HG02970 (cell line): Measurements from ENCODE around the gene ZFC3H1.
"Not testable (repeated sequence)": the region's sequence is repeated elsewhere in the genome, so short reads cannot be mapped to it uniquely, and the experiment has no call there.

Experiments used
- ATAC-seq: cut with Tn5 transposase; IDR thresholded peaks from one replicate; pipeline ENCODE4 v1.9.1; 2021; ENCODE audit warnings: mild to moderate bottlenecking, moderate library complexity, moderate number of reproducible peaks; ENCODE audit not compliant: unreplicated experiment, low FRiP score

Gene ZFC3H1

GRCh38 chr12:71663561-71664410, at the start of gene ZFC3H1, which contains the start of gene THAP2:
TSS of gene ZFC3H1 (minus strand) at chr12:71663848. CDS start at chr12:71663610, 238 bp downstream.
TSS of gene THAP2 (plus strand) at chr12:71664301. CDS start at chr12:71664510, 209 bp downstream.
- peak; percentile 90 for ATAC-seq

GRCh38 chr12:71710276-71711125, 46.9 kb upstream of the ZFC3H1 start:
- ATAC-seq = no peak

GRCh38 chr12:71708658-71709057, 45.0 kb upstream of the ZFC3H1 start:
- ATAC-seq = no peak

GRCh38 chr12:71704920-71705319, 41.3 kb upstream of the ZFC3H1 start:
- no peak for ATAC-seq

- no peak for ATAC-seq
Measured at GRCh38 chr12:71703206-71703605, 39.6 kb upstream of the ZFC3H1 start.

- no peak for ATAC-seq
Measured at GRCh38 chr12:71702590-71702989, 38.9 kb upstream of the ZFC3H1 start.

- not testable (repeated sequence) for ATAC-seq
Measured at GRCh38 chr12:71702181-71702580, 38.5 kb upstream of the ZFC3H1 start.

- no peak for ATAC-seq
Measured at GRCh38 chr12:71695782-71696181, 32.1 kb upstream of the ZFC3H1 start.

- peak; percentile 76 for ATAC-seq
Measured at GRCh38 chr12:71694099-71694820, 30.6 kb upstream of the ZFC3H1 start.

GRCh38 chr12:71693651-71694050, 30.0 kb upstream of the ZFC3H1 start:
- ATAC-seq = peak; percentile 10

GRCh38 chr12:71693126-71693525, 29.5 kb upstream of the ZFC3H1 start:
- ATAC-seq = no peak

- no peak for ATAC-seq
Measured at GRCh38 chr12:71691504-71692129, 28.0 kb upstream of the ZFC3H1 start.

GRCh38 chr12:71688961-71689570, 25.4 kb upstream of the ZFC3H1 start:
- no peak for ATAC-seq

GRCh38 chr12:71687172-71687571, 23.5 kb upstream of the ZFC3H1 start:
- not testable (repeated sequence) for ATAC-seq

- no peak for ATAC-seq
Measured at GRCh38 chr12:71686658-71687025, 23.0 kb upstream of the ZFC3H1 start.

GRCh38 chr12:71685914-71686657, 22.4 kb upstream of the ZFC3H1 start, which contains the start of gene TMEM19:
TSS of gene TMEM19 (plus strand) at chr12:71686082. CDS start at chr12:71686681, 599 bp downstream.
- peak; percentile 94 for ATAC-seq

- ATAC-seq = no peak
Measured at GRCh38 chr12:71685312-71685906, 21.8 kb upstream of the ZFC3H1 start.

- no peak for ATAC-seq
Measured at GRCh38 chr12:71684081-71684480, 20.4 kb upstream of the ZFC3H1 start.

- ATAC-seq = no peak
Measured at GRCh38 chr12:71683633-71684032, 20.0 kb upstream of the ZFC3H1 start.
